GM21528 (cell line): ENCODE measurements around the gene RGS19.
"Not testable (repeated sequence)": the region's sequence is repeated elsewhere in the genome, so short reads cannot be mapped to it uniquely, and the experiment has no call there.

ENCODE experiments used
- ATAC-seq: cut with Tn5 transposase; IDR thresholded peaks from one replicate; pipeline ENCODE4 v1.9.1; 2021; ENCODE audit warnings: mild to moderate bottlenecking, moderate library complexity; ENCODE audit not compliant: unreplicated experiment, low FRiP score

Gene RGS19

GRCh38 chr20:64079273-64080012 is at the start of gene RGS19:
RGS19 (minus strand) TSS chr20:64079518; CDS start chr20:64076886, 2,632 bp downstream.
- peak; percentile 40 for ATAC-seq

- ATAC-seq = not testable (repeated sequence)
Measured at GRCh38 chr20:64123517-64123916, 44.2 kb upstream of the RGS19 start.

GRCh38 chr20:64122927-64123326 is 43.6 kb upstream of the RGS19 start:
- not testable (repeated sequence) for ATAC-seq

GRCh38 chr20:64121586-64121985 is 42.3 kb upstream of the RGS19 start:
- ATAC-seq = no peak

GRCh38 chr20:64119681-64120341 is 40.5 kb upstream of the RGS19 start:
- no peak for ATAC-seq

- no peak for ATAC-seq
Measured at GRCh38 chr20:64119301-64119680, 40.0 kb upstream of the RGS19 start.

- not testable (repeated sequence) for ATAC-seq
Measured at GRCh38 chr20:64117432-64117777, 38.1 kb upstream of the RGS19 start.

GRCh38 chr20:64116541-64117431 is 37.5 kb upstream of the RGS19 start:
- no peak for ATAC-seq

- ATAC-seq = no peak
Measured at GRCh38 chr20:64116016-64116415, 36.7 kb upstream of the RGS19 start.

- no peak for ATAC-seq
Measured at GRCh38 chr20:64115171-64115911, 36.0 kb upstream of the RGS19 start.

- ATAC-seq = no peak
Measured at GRCh38 chr20:64114356-64114971, 35.1 kb upstream of the RGS19 start.

GRCh38 chr20:64113796-64114355 is 34.6 kb upstream of the RGS19 start:
- no peak for ATAC-seq

- no peak for ATAC-seq
Measured at GRCh38 chr20:64113444-64113775, 34.1 kb upstream of the RGS19 start.

- ATAC-seq = no peak
Measured at GRCh38 chr20:64112691-64113443, 33.5 kb upstream of the RGS19 start.

- no peak for ATAC-seq
Measured at GRCh38 chr20:64111841-64112641, 32.7 kb upstream of the RGS19 start.

GRCh38 chr20:64110411-64111068 is 31.2 kb upstream of the RGS19 start:
- ATAC-seq = no peak

- no peak for ATAC-seq
Measured at GRCh38 chr20:64109831-64110391, 30.6 kb upstream of the RGS19 start.
